ENCODE data around the gene IFNAR2.
"Not testable (repeated sequence)": the region's sequence is repeated elsewhere in the genome, so short reads cannot be mapped to it uniquely, and the experiment has no call there.

Gene IFNAR2

DNA sequence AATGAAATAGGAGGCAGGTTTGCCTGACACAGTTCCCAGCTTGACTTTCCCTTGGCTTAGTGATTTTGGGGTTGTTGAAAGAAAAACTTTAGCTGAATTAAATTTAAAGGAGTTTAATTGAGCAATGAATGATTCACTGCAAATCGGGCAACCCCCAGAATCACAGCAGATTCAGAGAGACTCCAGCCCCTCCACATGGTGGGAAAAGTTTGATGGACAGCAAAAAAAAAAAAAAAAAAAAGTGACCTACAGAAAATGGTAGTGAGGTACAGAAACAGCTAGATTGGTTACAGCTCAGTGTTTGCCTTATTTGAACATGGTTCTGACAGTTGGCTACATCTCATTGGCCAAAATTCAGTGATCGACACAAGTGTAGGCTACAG lies 12.6 kb upstream of the IFNAR2 start:
- DNase-seq: no peak

- no peak for DNase-seq
Measured at GRCh38 chr21:33219300-33219699, 10.4 kb upstream of the IFNAR2 start.

- no peak for DNase-seq
Measured at GRCh38 chr21:33219954-33220353, 9.8 kb upstream of the IFNAR2 start.

DNA sequence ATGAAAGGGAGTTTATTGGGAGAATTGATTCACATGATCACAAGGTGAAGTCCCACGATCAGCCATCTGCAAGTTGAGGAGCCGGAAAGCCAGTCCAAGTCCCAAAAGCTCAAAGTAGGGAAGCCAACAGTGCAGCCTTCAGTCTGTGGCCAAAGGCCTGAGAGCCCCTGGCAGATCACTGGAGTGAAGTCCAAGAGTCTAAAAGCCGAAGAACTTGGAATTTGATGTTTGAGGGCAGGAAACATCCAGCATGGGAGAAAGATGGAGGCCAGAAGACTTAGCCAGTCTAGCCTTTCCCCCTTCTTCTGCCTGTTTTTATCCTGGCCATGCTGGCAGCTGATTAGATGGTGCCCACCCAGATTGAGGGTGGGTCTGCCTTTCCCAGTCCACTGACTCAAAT lies 4.4 kb upstream of the IFNAR2 start:
- DNase-seq: not testable (repeated sequence)

- DNase-seq: no peak
Measured at GRCh38 chr21:33228455-33228854, 1.3 kb upstream of the IFNAR2 start.

GRCh38 chr21:33229099-33229783 lies 497 bp upstream of the IFNAR2 start:
- no peak for DNase-seq

DNA sequence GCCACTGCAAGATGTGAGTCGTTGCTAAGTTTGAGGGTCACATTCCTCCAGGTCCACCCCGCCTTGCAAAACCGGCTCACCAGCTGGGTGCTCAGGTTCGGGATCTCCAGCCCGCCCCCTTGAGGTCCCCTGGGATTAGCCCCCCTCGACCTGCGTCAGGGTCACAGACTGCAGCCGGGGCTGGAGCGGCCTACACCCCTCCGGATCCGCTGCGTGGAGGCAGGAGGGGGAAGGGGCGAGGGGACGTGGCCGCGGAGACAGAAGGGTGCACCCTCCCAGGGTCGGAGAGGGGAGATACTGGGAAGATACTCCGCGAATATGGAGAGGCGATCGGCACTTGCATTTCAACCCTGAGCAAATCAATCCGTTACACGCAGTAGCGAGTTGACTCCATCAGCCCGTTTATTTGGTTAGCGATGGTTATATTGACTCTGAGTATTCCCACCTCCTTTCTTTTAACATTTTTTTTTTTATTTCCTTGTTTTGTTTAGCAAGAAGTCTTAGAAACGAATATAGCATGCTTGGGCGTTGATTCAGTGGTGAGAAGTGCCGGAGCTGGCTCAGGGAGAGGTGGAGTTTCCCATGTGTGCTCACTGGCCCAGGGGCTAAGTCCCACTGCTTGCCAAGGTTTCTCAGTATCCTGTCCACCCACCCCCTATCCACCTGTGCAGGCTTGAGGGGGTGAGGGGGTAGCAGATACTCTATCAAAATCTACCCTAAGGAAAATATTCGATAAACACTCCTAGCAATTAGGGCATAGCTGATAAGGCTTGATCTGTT lies 997 bp downstream of the IFNAR2 start:
- DNase-seq: peak; percentile 59

- no peak for DNase-seq
Measured at GRCh38 chr21:33231526-33231925, 1.8 kb downstream of the IFNAR2 start.

- no peak for DNase-seq
Measured at GRCh38 chr21:33232291-33233034, 2.7 kb downstream of the IFNAR2 start.

- no peak for DNase-seq
Measured at GRCh38 chr21:33234635-33235520, 5.1 kb downstream of the IFNAR2 start.

DNA sequence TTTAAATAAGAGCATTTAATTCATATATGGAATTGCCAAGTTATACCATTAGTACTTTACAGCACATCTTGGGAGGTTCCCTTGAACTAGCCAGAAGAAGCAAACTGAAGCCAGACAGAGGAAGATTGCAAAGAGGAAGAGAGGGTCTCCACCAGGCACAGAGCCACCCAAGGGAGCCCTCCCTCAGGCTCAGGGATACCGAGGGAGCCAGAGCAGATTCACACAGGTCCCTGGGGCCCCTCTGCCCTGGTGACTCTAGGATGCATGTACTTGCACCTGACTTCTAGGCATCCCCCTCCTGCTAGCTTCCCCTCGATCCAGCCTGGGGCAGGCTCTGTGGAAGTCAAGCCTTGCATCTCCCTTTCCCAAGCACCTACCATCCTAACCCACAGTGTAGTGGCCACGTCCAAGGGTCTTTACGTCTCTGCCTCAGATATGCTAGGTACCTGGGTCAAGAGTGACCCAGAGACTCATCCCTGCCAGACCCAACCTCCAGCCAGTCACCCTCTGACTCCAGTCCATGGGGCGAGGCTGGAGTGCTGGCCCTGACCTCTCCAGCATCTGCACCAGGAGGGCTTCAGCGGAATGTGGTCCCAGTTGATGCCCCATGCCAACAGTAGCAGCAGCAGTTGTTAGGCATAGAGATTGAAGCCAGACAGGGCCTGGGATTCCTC lies 6.4 kb downstream of the IFNAR2 start:
- DNase-seq: no peak

- DNase-seq: no peak
Measured at GRCh38 chr21:33236766-33237165, 7.0 kb downstream of the IFNAR2 start.

- no peak for DNase-seq
Measured at GRCh38 chr21:33237486-33237885, 7.7 kb downstream of the IFNAR2 start.

DNA sequence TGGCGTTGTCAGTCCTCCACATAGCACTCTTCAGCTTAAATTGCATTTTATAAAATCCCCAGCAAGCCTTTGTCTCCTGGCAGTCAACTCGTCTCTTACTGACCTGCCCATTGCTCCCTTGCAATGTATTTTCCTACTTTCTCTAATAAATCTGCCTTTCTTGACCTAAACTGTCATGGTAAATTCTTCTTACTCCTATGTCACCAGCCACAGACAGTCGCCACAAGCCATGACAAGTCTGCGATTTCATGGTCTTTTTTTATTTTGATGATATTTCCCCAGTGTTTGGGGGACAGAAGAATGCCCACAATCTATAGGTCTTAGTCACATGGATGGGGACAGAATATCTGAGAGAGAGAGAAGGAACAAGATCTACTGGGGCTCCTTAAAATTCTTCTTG lies 8.4 kb downstream of the IFNAR2 start:
- no peak for DNase-seq

- no peak for DNase-seq
Measured at GRCh38 chr21:33238565-33239255, 9.0 kb downstream of the IFNAR2 start.

GRCh38 chr21:33239559-33240127 lies 9.9 kb downstream of the IFNAR2 start:
- not testable (repeated sequence) for DNase-seq

- DNase-seq: no peak
Measured at GRCh38 chr21:33240404-33240803, 10.7 kb downstream of the IFNAR2 start.

DNA sequence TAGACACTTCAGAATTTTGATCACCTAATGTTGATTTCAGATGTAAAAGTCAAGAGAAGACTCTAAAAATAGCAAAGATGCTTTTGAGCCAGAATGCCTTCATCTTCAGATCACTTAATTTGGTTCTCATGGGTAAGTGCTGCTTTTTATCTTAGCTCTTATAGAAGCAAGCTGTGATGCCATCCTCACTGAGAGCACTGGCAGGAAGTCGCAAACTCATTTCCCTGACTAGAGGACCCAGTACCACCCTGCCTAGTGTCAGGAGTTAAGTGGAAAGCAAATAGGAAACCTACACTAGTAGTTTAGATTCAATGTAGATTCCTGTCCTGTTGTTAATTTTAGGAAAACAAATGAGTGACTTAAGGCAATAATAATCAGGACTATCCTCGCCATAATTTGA lies 12.1 kb downstream of the IFNAR2 start:
- DNase-seq: no peak

DNA sequence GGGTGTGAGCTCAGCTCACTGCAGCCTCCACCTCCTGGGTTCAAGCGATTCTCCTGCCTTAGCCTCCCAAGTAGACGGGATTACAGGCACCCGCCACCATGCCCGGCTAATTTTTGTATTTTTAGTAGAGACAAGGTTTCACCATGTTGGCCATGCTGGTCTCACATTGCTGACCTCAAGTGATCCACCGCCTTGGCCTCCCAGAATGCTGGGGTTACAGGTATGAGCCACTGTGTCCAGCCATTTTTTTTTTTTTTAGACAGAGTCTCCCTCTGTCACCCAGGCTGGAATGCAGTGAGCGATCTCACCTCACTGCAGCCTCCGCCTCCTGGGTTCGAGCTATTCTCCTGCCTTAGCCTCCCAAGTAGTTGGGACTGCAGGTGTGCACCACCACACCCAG lies 13.1 kb downstream of the IFNAR2 start:
- DNase-seq: not testable (repeated sequence)

- DNase-seq: no peak
Measured at GRCh38 chr21:33244082-33244778, 14.5 kb downstream of the IFNAR2 start.

DNA sequence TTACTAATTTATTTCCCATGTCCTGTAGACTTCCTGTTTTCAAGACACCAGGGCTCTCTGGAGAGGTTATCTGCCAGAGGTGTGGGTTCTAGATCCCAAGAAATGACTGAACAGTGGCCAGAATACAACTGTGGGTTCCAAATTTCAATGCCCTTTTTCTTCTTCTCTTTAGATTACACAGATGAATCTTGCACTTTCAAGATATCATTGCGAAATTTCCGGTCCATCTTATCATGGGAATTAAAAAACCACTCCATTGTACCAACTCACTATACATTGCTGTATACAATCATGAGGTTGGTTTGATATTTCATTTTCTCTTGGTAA lies 15.0 kb downstream of the IFNAR2 start:
- DNase-seq: no peak

All from CD4-positive, alpha-beta T cell treated with Interferon gamma for 1 hour (primary cell).